Measurements from ENCODE around the gene TAF10.

TAF10 gene

DNA sequence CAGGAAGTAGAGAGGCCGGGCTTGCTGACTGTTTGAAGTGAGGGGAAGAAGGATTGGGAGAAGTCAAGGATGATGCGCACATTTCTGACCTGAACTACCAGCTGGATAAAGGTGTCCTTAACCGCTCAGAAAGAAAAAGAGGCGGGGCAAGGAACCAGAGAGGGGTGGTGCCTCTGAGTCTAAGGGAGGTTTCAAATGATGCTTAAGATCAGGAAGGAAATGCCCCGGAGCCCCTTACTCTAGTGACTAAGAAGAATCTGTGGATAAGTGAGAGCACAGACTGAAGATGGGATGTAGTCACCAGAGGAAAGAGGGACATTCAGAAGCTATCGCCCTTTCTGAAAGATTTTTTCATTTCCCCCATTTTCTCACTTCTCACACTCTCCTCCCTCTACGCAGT lies 30.9 kb upstream of the TAF10 start:
- no peaks in the 10 kb centered on the region for H3K36me3 ChIP-seq (replicated peaks; ENCODE audit: insufficient read depth, low read length)
- H3K4me2 ChIP-seq (ENCODE audit: low read depth, low read length): no peak overlapping the region
- H3K4me1 ChIP-seq (ENCODE audit: low read length): no peaks in the 10 kb centered on the region
- H3K9me3 ChIP-seq (replicated peaks; ENCODE audit: insufficient read depth, low read length): no peaks in the 10 kb centered on the region
- no peak overlapping the region for H3K27ac ChIP-seq (ENCODE audit: low read length)
- no peak for DNase-seq
- H3F3A ChIP-seq (ENCODE audit: insufficient read depth, low read length): no peaks in the 10 kb centered on the region
- H3K9ac ChIP-seq (ENCODE audit: low read length): no peak overlapping the region
- no peaks in the 10 kb centered on the region for H3K27me3 ChIP-seq (replicated peaks; ENCODE audit: insufficient read depth, low read length)
- TF ChIP-seq EZH2phosphoT487 (IDR thresholded peaks at IDR 0.05; ENCODE audit: low read length): no peak
- no peak for TF ChIP-seq EZH2 (optimal IDR thresholded peaks at IDR 0.05; ENCODE audit: low read depth, low read length)
- no peak for TF ChIP-seq CTCF (IDR thresholded peaks at IDR 0.05; ENCODE audit: low read length)
- no peak overlapping the region for H2AFZ ChIP-seq (ENCODE audit: low read length)
- H3K79me2 ChIP-seq (ENCODE audit: low read length): no peaks in the 10 kb centered on the region
- no peaks in the 10 kb centered on the region for H4K20me1 ChIP-seq (ENCODE audit: insufficient read depth, low read length)
- no peaks in the 10 kb centered on the region for H3K9me2 ChIP-seq (replicated peaks; ENCODE audit: insufficient read depth, low read length)
- no peak overlapping the region for H3K4me3 ChIP-seq (ENCODE audit: low read length)

GRCh38 chr11:6640985-6641701 lies 29.1 kb upstream of the TAF10 start:
- Histone ChIP-seq H3K79me2 (ENCODE audit: low read length) (no peaks in the 10 kb centered on the region), H2AFZ (ENCODE audit: low read length) (no peak overlapping the region), H3K36me3 (replicated peaks; ENCODE audit: insufficient read depth, low read length) (no peaks in the 10 kb centered on the region), H3K27ac (ENCODE audit: low read length) (no peak overlapping the region), H3K4me2 (ENCODE audit: low read depth, low read length) (no peak overlapping the region), H3K9me3 (replicated peaks; ENCODE audit: insufficient read depth, low read length) (no peaks in the 10 kb centered on the region), H3K4me3 (ENCODE audit: low read length) (no peak overlapping the region), H3F3A (ENCODE audit: insufficient read depth, low read length) (no peaks in the 10 kb centered on the region), H3K4me1 (ENCODE audit: low read length) (no peaks in the 10 kb centered on the region), H3K27me3 (replicated peaks; ENCODE audit: insufficient read depth, low read length) (no peaks in the 10 kb centered on the region), H3K9me2 (replicated peaks; ENCODE audit: insufficient read depth, low read length) (no peaks in the 10 kb centered on the region), H4K20me1 (ENCODE audit: insufficient read depth, low read length) (no peaks in the 10 kb centered on the region), H3K9ac (ENCODE audit: low read length) (no peak overlapping the region)
- TF ChIP-seq CTCF (IDR thresholded peaks at IDR 0.05; ENCODE audit: low read length) (no peak), EZH2phosphoT487 (IDR thresholded peaks at IDR 0.05; ENCODE audit: low read length) (no peak), EZH2 (optimal IDR thresholded peaks at IDR 0.05; ENCODE audit: low read depth, low read length) (no peak)
- DNase-seq: no peak

DNA sequence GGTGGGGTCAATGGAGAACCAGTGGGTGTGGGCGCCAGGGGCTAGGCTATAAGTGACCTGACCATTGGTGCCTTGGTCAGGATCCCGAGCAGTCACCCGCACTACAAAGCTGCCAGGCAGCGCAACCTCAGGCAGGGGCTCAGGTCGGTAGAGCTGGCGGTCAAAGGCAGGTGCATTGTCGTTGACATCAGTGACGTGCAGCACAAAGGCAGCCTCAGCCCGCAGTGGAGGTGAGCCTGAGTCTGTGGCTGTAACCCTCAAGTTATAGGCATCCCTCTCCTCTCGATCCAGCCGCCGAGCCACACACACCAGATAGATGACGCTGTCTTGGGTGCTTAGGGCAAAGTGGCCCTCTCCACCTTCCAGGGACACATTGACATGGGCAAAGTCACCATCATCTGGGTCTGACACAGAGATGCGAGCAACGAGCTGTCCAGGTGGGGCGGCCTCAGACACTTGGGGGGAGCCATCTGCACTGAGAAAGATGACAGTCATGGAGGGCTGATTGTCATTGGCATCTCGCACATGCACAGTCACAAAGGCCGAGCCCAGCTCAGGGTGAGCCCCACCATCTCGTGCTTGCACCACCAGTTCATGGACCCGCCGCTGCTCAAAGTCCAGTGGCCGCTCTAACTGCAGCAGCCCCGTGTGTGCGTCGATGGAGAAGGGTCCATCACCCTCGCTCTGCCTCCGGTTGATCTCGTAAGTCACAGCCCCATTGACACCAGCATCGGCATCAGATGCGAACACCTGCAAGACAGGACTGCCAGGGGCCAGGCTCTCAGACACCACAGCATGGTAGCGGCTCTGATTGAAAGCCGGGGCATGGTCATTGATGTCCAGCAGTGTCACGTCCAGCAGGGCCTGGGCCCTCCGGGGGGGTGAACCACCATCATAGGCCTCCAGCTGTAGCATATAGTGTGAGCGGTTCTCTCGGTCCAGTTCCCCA lies 28.3 kb upstream of the TAF10 start:
- Histone ChIP-seq H3K9ac (ENCODE audit: low read length) (no peak overlapping the region), H3K27me3 (replicated peaks; ENCODE audit: insufficient read depth, low read length) (no peaks in the 10 kb centered on the region), H2AFZ (ENCODE audit: low read length) (no peak overlapping the region), H3F3A (ENCODE audit: insufficient read depth, low read length) (no peaks in the 10 kb centered on the region), H3K27ac (ENCODE audit: low read length) (no peak overlapping the region), H3K9me3 (replicated peaks; ENCODE audit: insufficient read depth, low read length) (no peaks in the 10 kb centered on the region), H3K4me2 (ENCODE audit: low read depth, low read length) (no peak overlapping the region), H3K4me1 (ENCODE audit: low read length) (no peaks in the 10 kb centered on the region), H3K79me2 (ENCODE audit: low read length) (no peaks in the 10 kb centered on the region), H3K4me3 (ENCODE audit: low read length) (no peak overlapping the region), H4K20me1 (ENCODE audit: insufficient read depth, low read length) (no peaks in the 10 kb centered on the region), H3K36me3 (replicated peaks; ENCODE audit: insufficient read depth, low read length) (no peaks in the 10 kb centered on the region), H3K9me2 (replicated peaks; ENCODE audit: insufficient read depth, low read length) (no peaks in the 10 kb centered on the region)
- DNase-seq: no peak
- TF ChIP-seq CTCF (IDR thresholded peaks at IDR 0.05; ENCODE audit: low read length): no peak
- no peak for TF ChIP-seq EZH2 (optimal IDR thresholded peaks at IDR 0.05; ENCODE audit: low read depth, low read length)
- no peak for TF ChIP-seq EZH2phosphoT487 (IDR thresholded peaks at IDR 0.05; ENCODE audit: low read length)
